Mammary microvascular endothelial cell (primary cell): ENCODE data around the gene TSPAN11. TPM values are rescaled to one million over a fixed set of nuclear protein-coding genes. Genes with fewer than 3 reads are reported as not detected.

Source experiments
- total RNA-seq: library from RNA; depleted of rRNA; stranded (reverse); fragments of >200 nt; gene quantifications from 2 replicates; pipeline ENCODE4 v1.2.3, GENCODE V29; 2015

TSPAN11 gene, protein sequence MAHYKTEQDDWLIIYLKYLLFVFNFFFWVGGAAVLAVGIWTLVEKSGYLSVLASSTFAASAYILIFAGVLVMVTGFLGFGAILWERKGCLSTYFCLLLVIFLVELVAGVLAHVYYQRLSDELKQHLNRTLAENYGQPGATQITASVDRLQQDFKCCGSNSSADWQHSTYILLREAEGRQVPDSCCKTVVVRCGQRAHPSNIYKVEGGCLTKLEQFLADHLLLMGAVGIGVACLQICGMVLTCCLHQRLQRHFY
- total RNA-seq: 3.6 and 4.4 TPM in 2 replicates

DNA sequence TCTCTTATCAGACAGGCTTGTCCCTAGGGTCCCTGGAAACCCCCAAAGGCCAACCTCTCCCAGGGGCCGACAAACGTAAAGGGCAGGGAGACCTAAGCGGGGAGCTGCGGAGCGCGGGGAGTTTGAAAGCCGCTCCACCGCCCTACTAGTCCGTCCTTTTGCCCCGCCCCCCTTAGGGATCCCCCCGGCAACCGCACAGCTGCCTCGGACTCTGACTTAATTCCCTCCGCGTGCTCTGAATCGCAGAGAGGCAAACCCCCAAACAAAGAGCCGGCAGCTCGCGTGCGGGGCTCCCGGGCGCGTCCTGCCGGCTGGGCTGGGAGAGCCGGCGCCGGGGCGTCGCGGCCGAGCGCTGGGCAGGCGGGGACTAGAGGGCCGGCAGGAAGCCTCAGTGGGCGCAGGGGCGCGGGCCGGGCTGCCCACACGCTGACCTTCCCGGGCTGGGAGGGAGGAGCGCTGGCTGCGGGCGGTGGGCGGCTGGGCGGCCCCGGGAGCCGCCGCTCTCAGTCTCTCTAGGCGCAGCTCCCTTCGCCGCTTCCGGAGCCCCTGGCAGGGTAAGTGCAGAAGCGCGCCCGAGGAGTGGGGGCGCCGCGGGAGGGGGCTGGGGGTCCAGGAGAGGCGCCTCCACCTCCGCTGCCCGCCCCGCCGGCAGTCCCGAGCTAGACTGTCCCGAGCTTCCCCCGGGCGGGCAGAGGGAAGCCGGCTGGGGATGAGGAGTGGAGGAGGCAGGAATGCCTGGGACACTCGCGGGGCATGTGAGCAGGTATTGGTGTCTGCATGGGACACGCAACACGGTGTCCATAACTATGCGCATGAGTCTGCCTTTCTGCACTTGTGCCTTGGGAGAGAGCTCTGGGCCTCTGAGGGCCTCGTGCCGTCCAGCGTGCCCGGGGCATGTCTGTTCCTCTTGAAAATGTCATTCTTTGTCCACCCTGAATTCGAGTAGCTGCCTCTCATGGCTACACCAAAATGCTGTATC is at the start of gene TSPAN11:
Gene TSPAN11 (plus strand): TSS at position 506 of the 979 bp plus-strand sequence. CDS start 27,244 bp downstream, outside the sequence.

Other genes with a start within 250 kb of the TSPAN11 start
- gene IPO8, start 230.9 kb upstream of the TSPAN11 start, total RNA-seq: 16.9 and 20.7 TPM in 2 replicates
- 13.7 and 15.9 TPM in 2 replicates for gene CAPRIN2, start 171.8 kb upstream of the TSPAN11 start, total RNA-seq
- gene DDX11, start 147.1 kb downstream of the TSPAN11 start, total RNA-seq: 23.8 and 27.3 TPM in 2 replicates